A549 (cell line): ENCODE results near the gene PRLR. TPM values are rescaled to one million over a fixed set of nuclear protein-coding genes. Genes with fewer than 3 reads are reported as not detected.

Source experiments
- ATAC-seq, 2 experiments: fragments of 200-7000 bp in 1 of 2; fragments of >200 bp in 1 of 2; cut with Nextera tagmentation in 1 of 2; cut with Tn5 transposase in 1 of 2; 3 replicates each; pipeline versions ENCODE4 v1.8.0 to v1.9.1; 2018 to 2020; ENCODE audit warnings: mild to moderate bottlenecking in 1 of 2, moderate library complexity in 1 of 2
- CTCF ChIA-PET: fragments of 300-600 bp; sonication (Branson Sonifier 250); formaldehyde crosslinking; extraction: SDS; loops from one replicate; lab custom pipeline; 2021; ENCODE audit warnings: antibody characterized with exemption, inconsistent platforms; lab: Yijun Ruan, JAX
- POLR2A ChIA-PET: fragments of 350-600 bp; formaldehyde crosslinking; extraction: SDS; loops from one replicate; lab custom pipeline; 2021; ENCODE audit warnings: antibody characterized with exemption, inconsistent platforms; lab: Yijun Ruan, JAX
- DNase-seq, 2 experiments: peaks; one replicate each; pipeline versions ENCODE4 v3.0.0 to v3.0.0-alpha.2; 2011 to 2016; ENCODE audit warnings: low read depth in 1 of 2, low spot score in 1 of 2
- FAIRE-seq: peaks from 2 replicates; lab custom pipeline; 2011; peaks lifted over from hg19 to GRCh38; lab: Jason Lieb, UNC
- H3K27ac ChIP-seq, 2 experiments: fragments of >200 bp; sonication (Bioruptor Twin); formaldehyde crosslinking; 3 replicates each; pipeline ENCODE4 v1.5.1; 2016 to 2017
- H3K4me1 ChIP-seq: fragments of >200 bp; sonication (Bioruptor Twin); formaldehyde crosslinking; 3 replicates; pipeline ENCODE4 v1.6.1; 2016
- H3K4me2 ChIP-seq: fragments of >200 bp; sonication (Bioruptor Twin); formaldehyde crosslinking; 3 replicates; pipeline ENCODE4 v1.6.1; 2016
- H3K4me3 ChIP-seq: fragments of >200 bp; sonication (Bioruptor Twin); formaldehyde crosslinking; 3 replicates; pipeline ENCODE4 v1.5.1; 2016
- H3K9me3 ChIP-seq: fragments of >200 bp; sonication (Bioruptor Twin); formaldehyde crosslinking; 3 replicates; pipeline ENCODE4 v1.6.1; 2016
- CBX8 ChIP-seq: fragments of 200-600 bp; sonication (generic); IDR thresholded peaks from 2 replicates; pipeline ENCODE4 v1.6.1; 2016
- CHD2 ChIP-seq: fragments of 150-350 bp; IDR thresholded peaks from 2 replicates; pipeline ENCODE4 v1.6.1; 2014; ENCODE audit warnings: low read length; ENCODE audit not compliant: partially characterized antibody
- CHD4 ChIP-seq: fragments of 200-600 bp; sonication (generic); IDR thresholded peaks from 2 replicates; pipeline ENCODE4 v1.6.1; 2016; ENCODE audit warnings: antibody characterized with exemption, mild to moderate bottlenecking, borderline replicate concordance
- FOSB ChIP-seq: fragments of 250-450 bp; sonication (Bioruptor Pico); IDR thresholded peaks from 2 replicates; pipeline ENCODE4 v1.5.0; 2020; ENCODE audit warnings: mild to moderate bottlenecking, moderate library complexity
- FOSL2 ChIP-seq, 2 experiments: fragments of 450-650 bp in 1 of 2; fragments of >200 bp in 1 of 2; sonication (Bioruptor Twin) in 1 of 2; formaldehyde crosslinking; IDR thresholded peaks; 2 replicates each; pipeline versions ENCODE4 v1.5.0 to v1.6.1; 2016 to 2020; ENCODE audit warnings: mild to moderate bottlenecking in 1 of 2, moderate library complexity in 1 of 2
- HEYL ChIP-seq: fragments of 250-450 bp; sonication (Bioruptor Pico); IDR thresholded peaks from 2 replicates; pipeline ENCODE4 v1.8.0; 2021; ENCODE audit warnings: mild to moderate bottlenecking, moderate library complexity
- HOXA7 ChIP-seq: fragments of 250-450 bp; sonication (Bioruptor Pico); IDR thresholded peaks from 2 replicates; pipeline ENCODE4 v1.5.0; 2020; ENCODE audit warnings: mild to moderate bottlenecking, moderate library complexity
- MAFK ChIP-seq: fragments of 450-650 bp; IDR thresholded peaks from 2 replicates; pipeline ENCODE4 v1.6.1; 2014; ENCODE audit not compliant: partially characterized antibody
- MAX ChIP-seq: IDR thresholded peaks from 2 replicates; pipeline ENCODE4 v1.6.1; 2012
- NR3C1 ChIP-seq: fragments of >200 bp; sonication (Bioruptor Twin); formaldehyde crosslinking; IDR thresholded peaks from 3 replicates; pipeline ENCODE4 v1.6.1; 2017
- PBX3 ChIP-seq: IDR thresholded peaks from 2 replicates; pipeline ENCODE4 v1.6.1; 2012
- POLR2AphosphoS2 ChIP-seq: conservative IDR thresholded peaks from 2 replicates; pipeline ENCODE4 v1.6.1; 2012; ENCODE audit warnings: low read length, improper control_type of control experiment, inconsistent platforms
- RAD21 ChIP-seq, 2 experiments: fragments of >200 bp in 1 of 2; sonication (Bioruptor Twin) in 1 of 2; formaldehyde crosslinking in 1 of 2; IDR thresholded peaks in 1 of 2; conservative IDR thresholded peaks in 1 of 2; 2 replicates in 1 of 2; 3 replicates in 1 of 2; pipeline ENCODE4 v1.6.1; 2012 to 2018; ENCODE audit warnings: inconsistent platforms in 1 of 2
- RCOR1 ChIP-seq: fragments of 150-350 bp; IDR thresholded peaks from 2 replicates; pipeline ENCODE4 v1.6.1; 2014; ENCODE audit warnings: antibody characterized with exemption, low read length, low read depth
- RNF2 ChIP-seq: fragments of 200-600 bp; sonication (generic); IDR thresholded peaks from 2 replicates; pipeline ENCODE4 v1.6.1; 2016; ENCODE audit warnings: low read depth, mild to moderate bottlenecking, antibody characterized with exemption, moderate library complexity, borderline replicate concordance
- SMC3 ChIP-seq: fragments of >200 bp; sonication (Bioruptor Twin); formaldehyde crosslinking; IDR thresholded peaks from 3 replicates; pipeline ENCODE4 v1.6.1; 2018; ENCODE audit warnings: inconsistent platforms
- SREBF2 ChIP-seq: fragments of 450-650 bp; IDR thresholded peaks from 2 replicates; pipeline ENCODE4 v1.6.1; 2014; ENCODE audit warnings: mild to moderate bottlenecking, moderate library complexity
- TP53 ChIP-seq: fragments of 250-450 bp; sonication (Bioruptor Pico); IDR thresholded peaks from 2 replicates; pipeline ENCODE4 v1.5.0; 2021; ENCODE audit warnings: mild to moderate bottlenecking, moderate library complexity
- ZC3H11A ChIP-seq: fragments of 450-650 bp; IDR thresholded peaks from 2 replicates; pipeline ENCODE4 v1.6.1; 2014; ENCODE audit warnings: antibody characterized with exemption, mild to moderate bottlenecking
- ZFP36 ChIP-seq: fragments of 450-650 bp; IDR thresholded peaks from 2 replicates; pipeline ENCODE4 v1.6.1; 2014; ENCODE audit warnings: borderline replicate concordance; ENCODE audit not compliant: partially characterized antibody
- ZSCAN20 ChIP-seq: fragments of 250-450 bp; sonication (Bioruptor Pico); IDR thresholded peaks from 2 replicates; pipeline ENCODE4 v1.8.0; 2022; ENCODE audit warnings: mild to moderate bottlenecking, moderate library complexity
- WGBS: methylation state at CpG from one replicate; pipeline ENCODE4 v1.1.6; 2017; ENCODE audit errors: missing lambda C conversion rate; 5-methylcytosine and 5-hydroxymethylcytosine counted together
- polyA plus RNA-seq, 4 experiments: library from polyadenylated mRNA; depleted of rRNA in 3 of 4; stranded (reverse); fragments of >200 nt; fragmentation: RNase III in 1 of 4; extraction: RNeasy Plus Mini Kit Qiagen cat#74134 plus additional on column Dnase treatment in 1 of 4; gene quantifications; 2 replicates in 3 of 4; 3 replicates in 1 of 4; pipeline ENCODE4 v1.2.3, GENCODE V29; 2011 to 2017
- TF ChIP-seq, protein P1 (sequence below): IDR thresholded peaks from 2 replicates; pipeline ENCODE4 v1.6.1; 2012; ENCODE audit warnings: low read depth, borderline replicate concordance
- TF ChIP-seq, protein P2 (sequence below): fragments of 150-350 bp; IDR thresholded peaks from 2 replicates; pipeline ENCODE4 v1.6.1; 2014; ENCODE audit warnings: low read depth, mild to moderate bottlenecking, low read length
- TF ChIP-seq, protein P3 (sequence below): fragments of 250-450 bp; sonication (Bioruptor Pico); IDR thresholded peaks from 2 replicates; pipeline ENCODE4 v1.5.0; 2021; ENCODE audit warnings: mild to moderate bottlenecking, moderate library complexity, borderline replicate concordance
- TF ChIP-seq, protein P4 (sequence below): fragments of 450-650 bp; IDR thresholded peaks from 2 replicates; pipeline ENCODE4 v1.6.1; 2014; ENCODE audit warnings: antibody characterized with exemption

PRLR gene
- polyA plus RNA-seq, 2 of the 4 experiments (the other 2 are of a cell fraction): 0.09 TPM; not detected in 1

- 53% methylated on average over 3 of the region's 3 CpGs for WGBS
- DNase-seq (no peak), FAIRE-seq (no peak)
- CTCF ChIA-PET: interaction anchor here (1.5 kb wide), 1 partner anchor 9 kb away, joined by 8 read pairs; no protein-coding TSS in a partner anchor
- H3K4me2 ChIP-seq: no peak overlapping the region
- POLR2A ChIA-PET: no interaction called here
- no peak for TF ChIP-seq FOSL2 (IDR thresholded peaks at IDR 0.05)
- TF ChIP-seq FOSL2 (CRISPR knock-in tag; IDR thresholded peaks at IDR 0.05): no peak
- TF ChIP-seq CHD2: no peak
- TF ChIP-seq, protein P1, sequence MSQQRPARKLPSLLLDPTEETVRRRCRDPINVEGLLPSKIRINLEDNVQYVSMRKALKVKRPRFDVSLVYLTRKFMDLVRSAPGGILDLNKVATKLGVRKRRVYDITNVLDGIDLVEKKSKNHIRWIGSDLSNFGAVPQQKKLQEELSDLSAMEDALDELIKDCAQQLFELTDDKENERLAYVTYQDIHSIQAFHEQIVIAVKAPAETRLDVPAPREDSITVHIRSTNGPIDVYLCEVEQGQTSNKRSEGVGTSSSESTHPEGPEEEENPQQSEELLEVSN: no peak
- TF ChIP-seq RAD21 (conservative IDR thresholded peaks at IDR 0.05 in 1 of 2, IDR thresholded peaks at IDR 0.05 in 1 of 2): no peak
- TF ChIP-seq RNF2: no peak
- no peak for TF ChIP-seq NR3C1
- TF ChIP-seq ZFP36: no peak
- TF ChIP-seq, all 56 proteins: peak for 0
- ATAC-seq: no peak
- no peak overlapping the region for H3K4me3 ChIP-seq
- H3K27ac ChIP-seq: no peak overlapping the region
- peaks cover 6% of the 10 kb centered on the region; the same call in 1 of the 3 replicates for H3K9me3 ChIP-seq
- no peaks in the 10 kb centered on the region for H3K4me1 ChIP-seq
Observed at GRCh38 chr5:35012365-35012764, 217.9 kb downstream of the PRLR start.

DNA sequence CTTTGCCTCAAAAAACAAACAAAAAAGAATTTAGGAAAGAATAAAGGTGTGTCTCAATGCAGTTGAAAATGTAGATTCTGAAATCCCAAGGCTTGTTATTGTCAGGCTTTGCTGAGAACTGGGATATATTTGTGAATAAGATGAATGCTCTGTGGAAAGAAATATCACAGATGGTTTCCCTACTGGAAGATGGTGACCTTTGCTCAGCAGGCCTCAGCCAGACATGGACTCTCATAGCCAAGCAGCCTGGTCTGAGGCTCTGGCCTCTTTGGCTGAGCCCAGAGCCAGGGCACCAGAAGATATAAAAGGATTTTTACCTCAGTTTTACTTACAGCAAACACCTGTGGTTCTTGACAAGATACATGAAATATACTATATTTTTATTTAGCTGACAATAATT is 219.6 kb downstream of the PRLR start:
- ATAC-seq (no peak), DNase-seq (no peak), FAIRE-seq (no peak)
- H3K4me3 ChIP-seq: no peak overlapping the region
- POLR2A ChIA-PET: no interaction called here
- no peak for TF ChIP-seq HOXA7 (CRISPR knock-in tag)
- TF ChIP-seq ZFP36: no peak
- TF ChIP-seq CHD4: no peak
- TF ChIP-seq RCOR1: no peak
- no peak for TF ChIP-seq RAD21 (conservative IDR thresholded peaks at IDR 0.05 in 1 of 2, IDR thresholded peaks at IDR 0.05 in 1 of 2)
- no peak for TF ChIP-seq ZC3H11A
- TF ChIP-seq TP53 (CRISPR knock-in tag): no peak
- no peak for TF ChIP-seq CHD2
- TF ChIP-seq FOSB: no peak
- no peak for TF ChIP-seq POLR2AphosphoS2
- TF ChIP-seq, protein P2, sequence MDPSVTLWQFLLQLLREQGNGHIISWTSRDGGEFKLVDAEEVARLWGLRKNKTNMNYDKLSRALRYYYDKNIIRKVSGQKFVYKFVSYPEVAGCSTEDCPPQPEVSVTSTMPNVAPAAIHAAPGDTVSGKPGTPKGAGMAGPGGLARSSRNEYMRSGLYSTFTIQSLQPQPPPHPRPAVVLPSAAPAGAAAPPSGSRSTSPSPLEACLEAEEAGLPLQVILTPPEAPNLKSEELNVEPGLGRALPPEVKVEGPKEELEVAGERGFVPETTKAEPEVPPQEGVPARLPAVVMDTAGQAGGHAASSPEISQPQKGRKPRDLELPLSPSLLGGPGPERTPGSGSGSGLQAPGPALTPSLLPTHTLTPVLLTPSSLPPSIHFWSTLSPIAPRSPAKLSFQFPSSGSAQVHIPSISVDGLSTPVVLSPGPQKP: no peak
- TF ChIP-seq SMC3: no peak
- TF ChIP-seq, protein P3, sequence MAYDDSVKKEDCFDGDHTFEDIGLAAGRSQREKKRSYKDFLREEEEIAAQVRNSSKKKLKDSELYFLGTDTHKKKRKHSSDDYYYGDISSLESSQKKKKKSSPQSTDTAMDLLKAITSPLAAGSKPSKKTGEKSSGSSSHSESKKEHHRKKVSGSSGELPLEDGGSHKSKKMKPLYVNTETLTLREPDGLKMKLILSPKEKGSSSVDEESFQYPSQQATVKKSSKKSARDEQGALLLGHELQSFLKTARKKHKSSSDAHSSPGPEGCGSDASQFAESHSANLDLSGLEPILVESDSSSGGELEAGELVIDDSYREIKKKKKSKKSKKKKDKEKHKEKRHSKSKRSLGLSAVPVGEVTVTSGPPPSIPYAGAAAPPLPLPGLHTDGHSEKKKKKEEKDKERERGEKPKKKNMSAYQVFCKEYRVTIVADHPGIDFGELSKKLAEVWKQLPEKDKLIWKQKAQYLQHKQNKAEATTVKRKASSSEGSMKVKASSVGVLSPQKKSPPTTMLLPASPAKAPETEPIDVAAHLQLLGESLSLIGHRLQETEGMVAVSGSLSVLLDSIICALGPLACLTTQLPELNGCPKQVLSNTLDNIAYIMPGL (CRISPR knock-in tag): no peak
- TF ChIP-seq CBX8: no peak
- TF ChIP-seq, protein P4, sequence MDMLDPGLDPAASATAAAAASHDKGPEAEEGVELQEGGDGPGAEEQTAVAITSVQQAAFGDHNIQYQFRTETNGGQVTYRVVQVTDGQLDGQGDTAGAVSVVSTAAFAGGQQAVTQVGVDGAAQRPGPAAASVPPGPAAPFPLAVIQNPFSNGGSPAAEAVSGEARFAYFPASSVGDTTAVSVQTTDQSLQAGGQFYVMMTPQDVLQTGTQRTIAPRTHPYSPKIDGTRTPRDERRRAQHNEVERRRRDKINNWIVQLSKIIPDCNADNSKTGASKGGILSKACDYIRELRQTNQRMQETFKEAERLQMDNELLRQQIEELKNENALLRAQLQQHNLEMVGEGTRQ: no peak
- TF ChIP-seq RNF2: no peak
- peaks cover 6% of the 10 kb centered on the region; the same call in 1 of the 3 replicates for H3K9me3 ChIP-seq
- no peak overlapping the region for H3K27ac ChIP-seq
- H3K4me1 ChIP-seq: no peaks in the 10 kb centered on the region
- H3K4me2 ChIP-seq: no peak overlapping the region
- CTCF ChIA-PET: no interaction called here

GRCh38 chr5:35009657-35010056 is 220.6 kb downstream of the PRLR start:
- WGBS: 48% methylated on average over 3 of the region's 3 CpGs
- no peak for DNase-seq
- no peak overlapping the region for H3K4me2 ChIP-seq
- H3K27ac ChIP-seq: no peak overlapping the region
- peaks cover 6% of the 10 kb centered on the region; the same call in 1 of the 3 replicates for H3K9me3 ChIP-seq
- H3K4me1 ChIP-seq: no peaks in the 10 kb centered on the region
- no peak for FAIRE-seq
- no peak overlapping the region for H3K4me3 ChIP-seq
- ChIA-PET POLR2A (no interaction called here), CTCF (no interaction called here)
- no peak for ATAC-seq
- TF ChIP-seq ZFP36 (no peak), HEYL (CRISPR knock-in tag) (no peak), MAX (no peak), PBX3 (no peak), ZSCAN20 (CRISPR knock-in tag) (no peak), MAFK (no peak), SREBF2 (no peak)
- TF ChIP-seq, protein P3 (CRISPR knock-in tag): no peak
- TF ChIP-seq, protein P1: no peak
